NCI-H345 treated with DMSO at 0.1 percent for 48 hours (cell line): ENCODE results near the gene FAS.

ENCODE experiments used
- DNase-seq: peaks from one replicate; lab custom pipeline; 2025; ENCODE audit not compliant: unreplicated experiment; lab: John Stamatoyannopoulos, UW

FAS gene

GRCh38 chr10:88971221-88972061, 19.2 kb upstream of the FAS start:
- peak; percentile 40 for DNase-seq

- DNase-seq: no peak
Observed at GRCh38 chr10:88974012-88974411, 16.6 kb upstream of the FAS start.

GRCh38 chr10:88974446-88975376, 15.9 kb upstream of the FAS start:
- DNase-seq: no peak

- no peak for DNase-seq
Observed at GRCh38 chr10:88975377-88975720, 15.2 kb upstream of the FAS start.

GRCh38 chr10:88978463-88978862, 12.1 kb upstream of the FAS start:
- no peak for DNase-seq

- DNase-seq: no peak
Observed at GRCh38 chr10:88979153-88979562, 11.4 kb upstream of the FAS start.

GRCh38 chr10:88979603-88980002, 11.0 kb upstream of the FAS start:
- no peak for DNase-seq

- DNase-seq: no peak
Observed at GRCh38 chr10:88980247-88980646, 10.4 kb upstream of the FAS start.

- no peak for DNase-seq
Observed at GRCh38 chr10:88980800-88981199, 9.8 kb upstream of the FAS start.

- DNase-seq: no peak
Observed at GRCh38 chr10:88981435-88981834, 9.2 kb upstream of the FAS start.

GRCh38 chr10:88982366-88982765, 8.2 kb upstream of the FAS start:
- DNase-seq: no peak

- no peak for DNase-seq
Observed at GRCh38 chr10:88983206-88983605, 7.4 kb upstream of the FAS start.

- no peak for DNase-seq
Observed at GRCh38 chr10:88983939-88984338, 6.7 kb upstream of the FAS start.

GRCh38 chr10:88984525-88984924, 6.1 kb upstream of the FAS start:
- no peak for DNase-seq

- DNase-seq: peak; percentile 8
Observed at GRCh38 chr10:88986549-88987242, 3.9 kb upstream of the FAS start.

- no peak for DNase-seq
Observed at GRCh38 chr10:88987243-88987725, 3.3 kb upstream of the FAS start.

- DNase-seq: no peak
Observed at GRCh38 chr10:88987840-88988239, 2.8 kb upstream of the FAS start.

GRCh38 chr10:88989423-88989822, 1.2 kb upstream of the FAS start:
- no peak for DNase-seq

GRCh38 chr10:88989824-88990383, 694 bp upstream of the FAS start:
- DNase-seq: no peak

- no peak for DNase-seq
Observed at GRCh38 chr10:88991161-88991898, 732 bp downstream of the FAS start.
